Neural progenitor cell (in vitro differentiated cells): ENCODE measurements around the gene MESP2. TPM values are rescaled to one million over a fixed set of nuclear protein-coding genes. Genes with fewer than 3 reads are reported as not detected.

Experiments used
- DNase-seq: peaks from one replicate; pipeline ENCODE4 v3.0.0-alpha.2; 2016; ENCODE audit warnings: low spot score
- H2AFZ ChIP-seq: fragments of 200-600 bp; sonication (generic); replicated peaks from 2 replicates; pipeline ENCODE4 v1.6.1; 2016; ENCODE audit warnings: antibody characterized with exemption
- H3F3A ChIP-seq: fragments of 200-600 bp; sonication (generic); 2 replicates; pipeline ENCODE4 v1.6.1; 2016; ENCODE audit warnings: antibody characterized with exemption, low read depth
- H3K27ac ChIP-seq: fragments of 200-600 bp; sonication (generic); 2 replicates; pipeline ENCODE4 v1.5.1; 2016; ENCODE audit warnings: mild to moderate bottlenecking
- H3K27me3 ChIP-seq: fragments of 200-600 bp; sonication (generic); 2 replicates; pipeline ENCODE4 v1.6.1; 2016; ENCODE audit warnings: mild to moderate bottlenecking, moderate library complexity
- H3K36me3 ChIP-seq: fragments of 200-600 bp; sonication (generic); 2 replicates; pipeline ENCODE4 v1.5.1; 2016
- H3K4me1 ChIP-seq: fragments of 200-600 bp; sonication (generic); 2 replicates; pipeline ENCODE4 v1.6.1; 2016; ENCODE audit warnings: mixed run types
- H3K4me2 ChIP-seq: fragments of 200-600 bp; sonication (generic); 2 replicates; pipeline ENCODE4 v1.6.1; 2016
- H3K4me3 ChIP-seq: fragments of 200-600 bp; sonication (generic); 2 replicates; pipeline ENCODE4 v1.5.1; 2016
- H3K79me2 ChIP-seq: fragments of 200-600 bp; sonication (generic); 2 replicates; pipeline ENCODE4 v1.6.1; 2016; ENCODE audit warnings: low read depth
- H3K9ac ChIP-seq: fragments of 200-600 bp; sonication (generic); 2 replicates; pipeline ENCODE4 v1.6.1; 2016
- H3K9me3 ChIP-seq: fragments of 200-600 bp; sonication (generic); 2 replicates; pipeline ENCODE4 v1.5.1; 2016; ENCODE audit warnings: low read depth
- H4K20me1 ChIP-seq: fragments of 200-600 bp; sonication (generic); 2 replicates; pipeline ENCODE4 v1.6.1; 2016; ENCODE audit warnings: low read depth
- H3K27ac Mint-ChIP-seq: 3 replicates; pipeline ENCODE4 v1.8.0; 2021; ENCODE audit warnings: mixed read lengths
- H3K27me3 Mint-ChIP-seq: 2 replicates; pipeline ENCODE4 v1.8.0; 2022; ENCODE audit warnings: low read depth, mild to moderate bottlenecking, inconsistent platforms, moderate library complexity, mixed read lengths; ENCODE audit not compliant: insufficient read depth
- H3K36me3 Mint-ChIP-seq: 3 replicates; pipeline ENCODE4 v1.8.0; 2021; ENCODE audit warnings: mixed read lengths
- H3K4me1 Mint-ChIP-seq: 3 replicates; pipeline ENCODE4 v1.8.0; 2021; ENCODE audit warnings: mixed read lengths
- H3K4me3 Mint-ChIP-seq: 3 replicates; pipeline ENCODE4 v1.8.0; 2021; ENCODE audit warnings: mild to moderate bottlenecking, moderate library complexity, mixed read lengths
- H3K9me3 Mint-ChIP-seq: 3 replicates; pipeline ENCODE4 v1.8.0; 2020; ENCODE audit warnings: mixed read lengths
- CTCF ChIP-seq: fragments of 200-600 bp; sonication (generic); IDR thresholded peaks from 2 replicates; pipeline ENCODE4 v1.5.1; 2017; ENCODE audit warnings: antibody characterized with exemption, mild to moderate bottlenecking
- EZH2 ChIP-seq: fragments of 200-600 bp; sonication (generic); IDR thresholded peaks from 2 replicates; pipeline ENCODE4 v1.6.1; 2017; ENCODE audit warnings: antibody characterized with exemption, mild to moderate bottlenecking, moderate library complexity
- EZH2phosphoT487 ChIP-seq: fragments of 200-600 bp; sonication (generic); IDR thresholded peaks from 2 replicates; pipeline ENCODE4 v1.6.1; 2017; ENCODE audit warnings: antibody characterized with exemption
- total RNA-seq: library from RNA; depleted of rRNA; stranded (reverse); fragments of >200 nt; gene quantifications from 2 replicates; pipeline ENCODE4 v1.2.3, GENCODE V29; 2015; ENCODE audit warnings: low replicate concordance

Gene MESP2
- total RNA-seq, 1 donor from 2014 or later = not detected

GRCh38 chr15:89792106-89792805 is 16.1 kb downstream of the MESP2 start:
- no peaks in the 10 kb centered on the region for H3K36me3 ChIP-seq
- Mint-ChIP-seq H3K27me3 (peaks cover 3% of the 10 kb centered on the region), H3K4me3 (no peak overlapping the region), H3K9me3 (peaks cover 10% of the 10 kb centered on the region), H3K4me1 (no peaks in the 10 kb centered on the region), H3K27ac (no peak overlapping the region), H3K36me3 (no peaks in the 10 kb centered on the region)
- no peak for DNase-seq
- no peaks in the 10 kb centered on the region for H4K20me1 ChIP-seq
- no peaks in the 10 kb centered on the region for H3K27me3 ChIP-seq
- H3K4me2 ChIP-seq = no peak overlapping the region
- no peaks in the 10 kb centered on the region for H3F3A ChIP-seq
- H3K4me1 ChIP-seq = no peaks in the 10 kb centered on the region
- H3K9ac ChIP-seq = no peak overlapping the region
- H2AFZ ChIP-seq = no peak overlapping the region
- TF ChIP-seq EZH2phosphoT487 (no peak), CTCF (no peak), EZH2 (no peak)
- no peak overlapping the region for H3K27ac ChIP-seq
- H3K4me3 ChIP-seq = no peak overlapping the region
- H3K79me2 ChIP-seq = no peaks in the 10 kb centered on the region
- H3K9me3 ChIP-seq = peaks cover 6% of the 10 kb centered on the region

- H3K4me3 ChIP-seq = no peak overlapping the region
- no peak overlapping the region for H2AFZ ChIP-seq
- H3K79me2 ChIP-seq = no peaks in the 10 kb centered on the region
- no peaks in the 10 kb centered on the region for H3K36me3 ChIP-seq
- no peak for DNase-seq
- Mint-ChIP-seq H3K36me3 (no peaks in the 10 kb centered on the region), H3K4me3 (no peak overlapping the region), H3K4me1 (no peaks in the 10 kb centered on the region), H3K9me3 (no peaks in the 10 kb centered on the region), H3K27ac (no peak overlapping the region), H3K27me3 (peaks cover 8% of the 10 kb centered on the region)
- H3K27me3 ChIP-seq = no peaks in the 10 kb centered on the region
- H4K20me1 ChIP-seq = no peaks in the 10 kb centered on the region
- H3K4me2 ChIP-seq = no peak overlapping the region
- H3F3A ChIP-seq = no peaks in the 10 kb centered on the region
- no peaks in the 10 kb centered on the region for H3K9me3 ChIP-seq
- no peak overlapping the region for H3K27ac ChIP-seq
- TF ChIP-seq EZH2phosphoT487 (no peak), CTCF (no peak), EZH2 (no peak)
- no peak overlapping the region for H3K9ac ChIP-seq
- no peaks in the 10 kb centered on the region for H3K4me1 ChIP-seq
Measured at GRCh38 chr15:89794627-89795241, 18.6 kb downstream of the MESP2 start.

- no peaks in the 10 kb centered on the region for H4K20me1 ChIP-seq
- no peaks in the 10 kb centered on the region for H3K36me3 ChIP-seq
- no peak overlapping the region for H3K27ac ChIP-seq
- no peak overlapping the region for H3K4me3 Mint-ChIP-seq
- no peaks in the 10 kb centered on the region for H3K9me3 ChIP-seq
- no peaks in the 10 kb centered on the region for H3K27me3 ChIP-seq
- no peak overlapping the region for H2AFZ ChIP-seq
- H3K27me3 Mint-ChIP-seq = peaks cover 12% of the 10 kb centered on the region
- DNase-seq = no peak
- TF ChIP-seq EZH2phosphoT487 (no peak), CTCF (no peak), EZH2 (no peak)
- H3K36me3 Mint-ChIP-seq = no peaks in the 10 kb centered on the region
- H3K4me1 Mint-ChIP-seq = no peaks in the 10 kb centered on the region
- H3K27ac Mint-ChIP-seq = no peak overlapping the region
- H3K79me2 ChIP-seq = no peaks in the 10 kb centered on the region
- H3K9me3 Mint-ChIP-seq = no peaks in the 10 kb centered on the region
- H3F3A ChIP-seq = no peaks in the 10 kb centered on the region
- H3K4me2 ChIP-seq = no peak overlapping the region
- no peak overlapping the region for H3K9ac ChIP-seq
- no peak overlapping the region for H3K4me3 ChIP-seq
- no peaks in the 10 kb centered on the region for H3K4me1 ChIP-seq
Measured at GRCh38 chr15:89795996-89796395, 19.9 kb downstream of the MESP2 start.
